ENCODE measurements around the gene PARD3B.

The PARD3B gene

GRCh38 chr2:204705243-204705932 is 160.1 kb downstream of the PARD3B start:
- no peak for DNase-seq (ENCODE audit: low read depth)

DNA sequence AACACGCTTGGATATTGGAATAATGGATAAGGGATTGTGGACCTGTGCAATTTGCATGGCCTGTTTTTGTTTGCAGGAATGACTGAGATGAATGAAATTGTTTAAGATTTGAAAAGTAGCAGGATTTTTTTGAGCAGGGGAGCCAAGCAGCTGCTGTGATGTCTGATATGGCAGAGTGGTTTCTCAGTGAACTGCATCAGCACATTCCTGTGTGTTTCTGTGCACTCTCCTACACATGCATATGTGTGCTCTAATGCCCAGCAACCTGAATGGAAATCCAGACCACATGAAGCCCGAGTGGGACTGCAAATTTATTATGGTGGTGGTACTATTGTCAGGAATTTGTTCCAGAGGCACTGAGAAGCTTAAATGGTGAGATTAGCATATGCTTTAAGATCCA is 161.7 kb downstream of the PARD3B start:
- no peak for DNase-seq (ENCODE audit: low read depth)

- no peak for DNase-seq (ENCODE audit: low read depth)
Measured at GRCh38 chr2:204713211-204713610, 167.9 kb downstream of the PARD3B start.

DNA sequence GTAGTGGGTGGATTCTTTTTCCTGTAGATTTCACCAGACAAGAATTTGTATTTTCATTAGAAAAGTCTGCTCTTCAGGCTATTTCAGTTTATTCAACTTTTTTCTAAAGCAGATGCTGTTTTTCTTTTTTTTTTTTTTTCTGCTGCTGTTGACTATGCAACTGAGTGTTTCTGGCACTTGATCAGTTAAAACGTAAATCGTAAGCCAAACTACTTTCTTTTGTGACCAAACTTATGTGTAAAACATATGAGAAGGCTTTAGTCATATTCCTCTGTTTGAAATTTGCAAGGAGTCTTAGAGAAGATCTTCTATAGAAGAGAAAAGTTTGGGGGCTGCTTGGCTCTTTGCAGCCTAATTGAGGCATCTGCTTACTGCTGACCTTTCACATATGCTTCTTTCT is 170.1 kb downstream of the PARD3B start:
- no peak for DNase-seq (ENCODE audit: low read depth)

- no peak for DNase-seq (ENCODE audit: low read depth)
Measured at GRCh38 chr2:204717591-204717990, 172.3 kb downstream of the PARD3B start.

DNA sequence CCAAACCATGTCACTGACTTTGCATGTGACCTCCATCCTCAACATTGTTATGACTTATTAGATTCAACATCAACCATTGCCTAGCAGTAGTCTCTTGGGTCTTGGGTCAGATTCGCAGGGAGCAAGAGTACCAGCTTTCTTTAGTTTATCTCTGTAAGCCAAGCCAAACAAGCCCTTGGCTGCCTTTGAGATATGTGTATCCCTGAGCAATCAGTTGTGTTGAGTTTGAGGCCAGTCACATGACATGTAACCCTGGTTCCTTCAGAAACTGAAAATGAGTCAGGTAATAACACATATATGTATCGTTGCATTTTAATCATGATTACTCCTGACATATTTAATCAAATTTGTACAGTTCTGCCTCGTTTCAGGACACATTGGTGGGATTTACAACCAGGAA is 173.3 kb downstream of the PARD3B start:
- DNase-seq (ENCODE audit: low read depth), result no peak

DNA sequence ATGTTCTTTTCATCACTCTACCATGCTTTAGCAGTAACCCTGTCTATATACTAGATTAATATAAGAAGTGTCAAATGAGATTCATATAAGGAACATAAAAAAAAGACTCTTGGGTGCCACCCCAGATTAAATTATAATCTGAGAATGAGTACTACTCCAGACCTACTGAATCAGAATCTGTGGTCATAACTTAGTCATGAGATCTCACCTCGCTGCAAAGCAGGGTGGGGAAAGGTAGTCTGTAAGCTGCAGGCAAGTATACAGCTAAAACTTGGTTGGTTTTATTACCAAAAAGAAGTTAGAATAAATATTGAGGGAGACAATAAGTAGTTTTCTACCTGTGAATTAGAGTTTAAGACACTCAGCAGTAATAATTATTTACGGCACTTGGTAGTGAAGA is 175.6 kb downstream of the PARD3B start:
- no peak for DNase-seq (ENCODE audit: low read depth)

- no peak for DNase-seq (ENCODE audit: low read depth)
Measured at GRCh38 chr2:204722207-204722606, 176.9 kb downstream of the PARD3B start.

DNA sequence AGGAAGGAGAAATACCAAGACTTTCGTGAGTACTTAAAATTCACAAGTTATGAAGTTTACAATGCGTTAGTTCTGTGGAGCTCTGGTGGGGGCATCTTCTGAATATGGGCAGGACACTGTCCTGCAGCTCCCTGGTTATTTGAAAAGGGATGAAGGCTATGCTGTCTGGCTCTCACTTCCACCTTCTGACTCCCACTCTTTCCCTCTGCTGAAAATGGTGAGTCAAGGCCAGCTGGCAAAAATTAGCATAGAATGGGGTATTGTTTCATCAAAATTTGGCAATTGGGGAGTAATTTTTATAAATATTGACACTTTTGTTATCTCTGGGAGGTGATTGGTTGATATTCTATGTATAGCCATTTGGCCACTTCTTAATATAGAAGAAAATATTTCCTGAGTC is 177.4 kb downstream of the PARD3B start:
- DNase-seq (ENCODE audit: low read depth), result no peak

- no peak for DNase-seq (ENCODE audit: low read depth)
Measured at GRCh38 chr2:204725693-204726360, 180.6 kb downstream of the PARD3B start.

- no peak for DNase-seq (ENCODE audit: low read depth)
Measured at GRCh38 chr2:204726831-204727230, 181.6 kb downstream of the PARD3B start.

GRCh38 chr2:204727368-204727767 is 182.1 kb downstream of the PARD3B start:
- DNase-seq (ENCODE audit: low read depth), result no peak

GRCh38 chr2:204730603-204731002 is 185.3 kb downstream of the PARD3B start:
- no peak for DNase-seq (ENCODE audit: low read depth)

- DNase-seq (ENCODE audit: low read depth), result no peak
Measured at GRCh38 chr2:204732019-204732418, 186.7 kb downstream of the PARD3B start.

DNA sequence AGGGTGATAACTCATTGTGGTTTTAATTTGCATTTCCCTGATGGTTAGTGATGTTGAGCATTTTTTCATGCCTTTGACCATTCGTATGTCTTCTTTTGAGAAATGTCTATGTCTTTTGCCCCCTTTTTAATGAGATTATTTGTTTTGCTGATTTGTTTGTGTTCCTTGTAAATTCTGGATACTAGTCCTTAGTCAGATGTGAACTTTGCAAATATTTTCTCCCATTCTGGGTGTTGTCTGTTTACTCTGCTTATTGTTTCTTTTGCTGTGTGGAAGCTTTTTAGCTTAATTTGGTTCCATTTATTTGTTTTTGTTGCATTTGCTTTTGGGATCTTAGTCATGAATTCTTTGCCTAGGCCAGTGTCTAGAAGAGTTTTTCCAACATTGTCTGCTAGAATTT is 192.0 kb downstream of the PARD3B start:
- DNase-seq (ENCODE audit: low read depth), result no peak

- DNase-seq (ENCODE audit: low read depth), result no peak
Measured at GRCh38 chr2:204738721-204739120, 193.4 kb downstream of the PARD3B start.

DNA sequence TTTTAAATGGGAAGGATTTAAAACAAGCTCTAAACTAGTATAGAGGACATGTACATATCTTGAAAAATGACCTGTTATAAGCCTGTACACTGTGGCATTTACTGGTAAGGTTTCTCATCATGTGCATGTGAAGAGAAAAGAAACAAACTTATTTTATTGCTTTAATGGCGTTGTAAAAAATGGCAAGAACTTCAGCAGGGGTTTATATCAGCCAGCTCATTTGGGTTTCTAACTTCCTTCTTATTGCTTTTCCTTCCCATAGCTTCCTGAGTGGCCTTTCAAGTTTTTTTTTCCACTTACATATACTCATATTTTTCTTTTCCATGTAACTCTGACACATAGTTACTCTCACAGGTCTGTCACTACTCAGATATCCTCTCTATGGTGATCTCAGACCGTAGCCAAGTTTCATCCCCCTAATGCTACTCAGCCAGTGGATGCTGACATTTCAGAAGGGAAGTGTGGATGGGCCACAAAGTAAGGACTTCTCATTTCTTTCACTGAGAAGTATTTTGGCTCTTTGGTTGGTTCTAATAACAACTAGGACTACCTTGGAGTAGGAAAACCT is 198.2 kb downstream of the PARD3B start:
- no peak for DNase-seq (ENCODE audit: low read depth)

- DNase-seq (ENCODE audit: low read depth), result no peak
Measured at GRCh38 chr2:204744506-204744905, 199.2 kb downstream of the PARD3B start.

DNA sequence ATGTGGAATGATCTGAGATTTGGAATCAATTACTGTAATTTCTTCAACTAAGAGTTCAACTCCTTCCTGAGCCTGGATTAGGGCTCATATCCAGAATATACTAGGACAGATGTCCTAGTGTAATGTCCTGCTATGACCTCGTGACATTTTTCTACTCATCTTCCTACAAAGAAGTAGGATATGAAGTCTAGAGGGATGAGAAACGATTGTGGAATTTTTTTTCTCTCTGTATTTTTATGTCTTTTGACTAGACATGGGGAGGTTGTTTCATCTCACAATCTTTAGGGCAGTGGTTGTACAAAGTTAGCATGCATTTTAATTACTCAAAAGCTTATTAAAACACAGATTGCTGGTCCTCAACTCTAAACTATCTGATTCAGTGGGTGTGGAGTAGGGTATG is 203.0 kb downstream of the PARD3B start:
- DNase-seq (ENCODE audit: low read depth), result no peak

DNA sequence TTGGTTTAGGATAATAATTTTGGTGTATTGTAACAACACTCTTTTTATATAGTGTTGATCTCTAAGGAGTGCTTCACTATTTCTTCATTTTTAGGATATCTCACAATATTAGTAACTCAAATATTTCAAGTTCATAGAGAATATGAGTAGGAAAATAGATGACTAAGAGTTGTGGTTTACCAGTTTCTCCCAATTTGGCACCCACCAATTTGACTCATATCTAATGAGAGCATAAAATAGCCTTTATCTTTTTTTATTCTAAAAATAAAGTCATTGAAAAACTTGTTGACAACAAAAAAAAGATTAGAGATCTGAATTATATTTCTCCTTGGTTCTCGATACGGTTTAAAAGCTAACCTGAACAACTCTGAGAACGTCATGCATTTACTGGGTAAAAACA is 204.0 kb downstream of the PARD3B start:
- no peak for DNase-seq (ENCODE audit: low read depth)

GRCh38 chr2:204750389-204750788 is 205.1 kb downstream of the PARD3B start:
- no peak for DNase-seq (ENCODE audit: low read depth)

DNA sequence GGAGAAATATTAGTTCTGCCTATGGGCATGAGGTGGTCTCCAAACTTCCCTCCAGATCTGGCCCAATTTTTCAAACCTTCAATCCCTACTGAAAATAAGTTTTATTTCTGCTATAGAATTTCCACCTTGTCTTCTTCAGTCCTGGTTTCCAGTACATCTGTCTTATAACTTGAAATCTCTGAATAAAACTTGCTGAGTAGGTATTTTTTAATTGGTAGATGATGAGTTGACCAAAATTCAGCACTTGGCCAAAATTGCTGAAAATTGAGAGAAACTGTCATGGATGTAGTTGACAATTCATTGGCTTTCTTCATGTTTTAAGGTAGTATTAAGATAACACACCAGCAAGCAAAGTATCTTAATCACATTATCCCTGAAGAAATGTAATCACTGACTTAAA is 206.2 kb downstream of the PARD3B start:
- DNase-seq (ENCODE audit: low read depth), result no peak

DNA sequence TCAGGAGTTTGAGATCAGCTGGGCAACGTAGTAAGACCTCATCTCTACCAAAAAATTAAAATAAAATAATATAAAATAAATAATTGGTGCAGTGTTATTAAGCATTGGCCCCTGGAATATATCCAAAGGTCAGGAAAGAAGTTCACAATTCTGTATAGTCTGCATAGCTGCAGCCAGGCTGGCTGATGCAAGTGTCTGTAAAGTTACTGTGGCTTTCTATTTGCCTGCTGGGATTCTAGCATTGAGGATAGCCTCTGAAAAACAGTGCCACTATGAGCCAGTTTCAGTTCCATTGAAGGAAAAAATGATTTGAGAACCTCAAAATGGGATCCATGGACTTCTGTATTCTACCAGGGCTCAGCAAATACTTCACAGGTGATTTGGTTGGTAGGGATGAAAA is 208.6 kb downstream of the PARD3B start:
- DNase-seq (ENCODE audit: low read depth), result no peak

- no peak for DNase-seq (ENCODE audit: low read depth)
Measured at GRCh38 chr2:204754898-204755297, 209.6 kb downstream of the PARD3B start.
